HG03097 (cell line): ENCODE results near the gene PCDH9.

Experiments
- ATAC-seq: cut with Tn5 transposase; IDR thresholded peaks from one replicate; pipeline ENCODE4 v1.9.1; 2021; ENCODE audit not compliant: unreplicated experiment, low FRiP score

The PCDH9 gene

GRCh38 chr13:66859934-66860877, 369.9 kb downstream of the PCDH9 start:
- ATAC-seq = no peak

GRCh38 chr13:66859078-66859477, 371.1 kb downstream of the PCDH9 start:
- ATAC-seq = no peak

GRCh38 chr13:66858163-66858562, 372.0 kb downstream of the PCDH9 start:
- no peak for ATAC-seq

GRCh38 chr13:66855131-66855530, 375.0 kb downstream of the PCDH9 start:
- no peak for ATAC-seq

DNA sequence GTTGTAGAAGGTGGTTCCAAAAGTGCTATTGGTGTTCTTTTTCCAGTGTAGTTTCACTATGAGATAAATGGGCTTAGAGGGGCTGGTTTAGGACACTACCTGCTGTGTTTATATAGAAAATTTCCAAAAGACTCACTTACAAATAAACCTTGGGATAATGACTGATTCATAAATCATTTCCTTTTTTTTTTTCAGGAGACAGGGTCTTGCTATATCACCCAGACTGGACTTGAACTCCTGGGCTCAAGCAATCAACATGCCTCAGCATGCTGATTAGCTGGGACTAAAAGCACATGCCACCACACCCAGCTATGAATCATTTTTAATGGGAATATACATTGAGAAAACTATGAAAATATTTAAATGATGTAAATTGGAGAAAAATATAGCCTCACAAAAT, 376.6 kb downstream of the PCDH9 start:
- no peak for ATAC-seq

DNA sequence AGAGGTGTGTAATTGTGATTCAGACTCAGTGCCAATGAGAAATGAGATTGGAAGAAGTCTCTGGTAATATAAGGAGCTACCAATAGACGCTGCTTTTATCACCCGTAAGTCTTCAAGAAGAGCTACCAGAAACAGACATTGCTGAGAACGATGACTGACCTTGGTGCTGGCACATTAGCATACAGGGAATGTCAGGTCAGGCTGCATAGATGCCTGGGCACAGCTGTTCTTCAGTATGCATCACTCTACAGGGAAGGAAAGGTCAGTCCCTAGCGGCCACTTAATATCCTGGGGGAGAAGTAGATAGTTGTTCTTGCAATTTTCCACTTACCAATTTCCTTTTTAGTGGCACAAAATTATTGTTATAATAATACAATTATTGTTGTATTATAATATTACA, 380.4 kb downstream of the PCDH9 start:
- no peak for ATAC-seq

DNA sequence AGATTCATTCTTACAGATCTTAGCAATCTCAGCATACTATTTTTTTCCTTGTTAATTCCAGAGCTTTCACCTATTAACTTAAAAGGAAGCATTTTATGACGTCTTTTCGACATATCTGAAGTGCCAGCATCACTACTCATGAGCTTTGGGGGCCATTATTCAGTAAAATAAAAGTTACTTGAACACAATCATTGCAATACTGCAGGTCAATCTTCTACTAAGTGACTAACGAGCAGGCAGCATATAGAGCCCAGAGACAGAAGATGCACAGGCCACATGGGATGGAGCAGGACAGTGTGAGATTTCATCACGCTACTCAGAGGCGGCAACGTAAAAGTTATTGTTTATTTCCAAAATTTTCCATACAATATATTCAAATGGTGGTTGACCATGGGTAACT, 382.6 kb downstream of the PCDH9 start:
- ATAC-seq = no peak

DNA sequence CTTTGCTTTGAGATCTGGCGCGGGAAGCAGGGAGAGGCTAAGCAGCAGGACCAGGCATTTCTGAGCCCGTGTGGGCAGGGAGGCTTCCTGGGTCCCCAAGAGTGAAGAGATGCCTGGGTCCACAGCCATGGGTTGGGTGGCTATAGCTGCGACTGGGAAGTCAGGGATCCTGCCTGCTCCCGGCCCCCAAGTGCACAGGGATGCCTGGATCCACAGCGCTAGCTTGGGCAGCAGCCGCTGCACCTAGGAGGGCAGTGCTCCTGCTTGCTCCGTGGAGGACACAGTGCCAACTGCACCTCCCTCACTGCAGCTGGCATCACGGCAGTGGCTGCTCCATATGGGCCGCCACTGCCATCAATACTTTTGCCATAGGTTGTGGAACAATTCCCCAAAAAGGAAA, 384.7 kb downstream of the PCDH9 start:
- ATAC-seq = no peak

DNA sequence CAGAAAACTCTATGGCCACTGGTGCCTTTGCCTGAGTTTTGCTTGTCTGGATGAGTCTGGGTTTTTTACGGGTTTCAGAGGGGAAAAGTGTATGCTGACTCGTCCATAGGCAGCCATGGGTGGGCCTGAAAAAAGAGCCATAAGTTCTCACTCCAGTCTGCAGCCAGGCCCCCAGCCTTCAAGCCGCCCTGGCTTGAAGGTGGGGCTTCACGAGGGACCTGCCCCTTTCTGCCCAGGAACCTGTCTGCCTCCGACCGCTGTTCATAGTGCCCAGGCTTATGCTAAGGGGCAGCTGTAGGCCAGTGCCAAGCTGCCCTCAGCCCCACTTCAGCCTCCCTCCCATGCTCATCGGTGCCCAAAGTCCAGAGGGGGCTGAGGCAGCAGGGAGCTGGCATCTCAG, 385.2 kb downstream of the PCDH9 start:
- no peak for ATAC-seq

- no peak for ATAC-seq
Measured at GRCh38 chr13:66842766-66843165, 387.4 kb downstream of the PCDH9 start.

- ATAC-seq = no peak
Measured at GRCh38 chr13:66840621-66841020, 389.5 kb downstream of the PCDH9 start.

DNA sequence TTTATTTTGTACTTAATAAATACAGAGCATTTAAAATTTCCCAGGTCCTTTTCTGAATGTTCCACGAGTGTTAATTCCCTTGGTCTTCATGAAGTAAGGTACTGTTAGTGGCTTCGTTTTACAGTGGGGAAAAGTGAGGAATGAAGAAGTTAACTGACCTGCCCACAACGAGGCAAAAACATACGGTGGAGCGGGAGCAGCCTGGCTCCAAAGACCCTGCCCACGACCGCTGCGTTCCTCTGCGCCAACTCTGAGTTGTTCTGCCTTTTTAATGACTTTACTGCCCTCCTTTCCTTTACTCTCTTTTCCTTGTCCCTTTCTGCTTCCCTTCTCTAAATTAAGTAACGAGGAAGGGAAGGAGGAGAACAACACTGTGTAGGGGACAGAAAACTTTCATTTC, 392.9 kb downstream of the PCDH9 start:
- ATAC-seq = no peak

DNA sequence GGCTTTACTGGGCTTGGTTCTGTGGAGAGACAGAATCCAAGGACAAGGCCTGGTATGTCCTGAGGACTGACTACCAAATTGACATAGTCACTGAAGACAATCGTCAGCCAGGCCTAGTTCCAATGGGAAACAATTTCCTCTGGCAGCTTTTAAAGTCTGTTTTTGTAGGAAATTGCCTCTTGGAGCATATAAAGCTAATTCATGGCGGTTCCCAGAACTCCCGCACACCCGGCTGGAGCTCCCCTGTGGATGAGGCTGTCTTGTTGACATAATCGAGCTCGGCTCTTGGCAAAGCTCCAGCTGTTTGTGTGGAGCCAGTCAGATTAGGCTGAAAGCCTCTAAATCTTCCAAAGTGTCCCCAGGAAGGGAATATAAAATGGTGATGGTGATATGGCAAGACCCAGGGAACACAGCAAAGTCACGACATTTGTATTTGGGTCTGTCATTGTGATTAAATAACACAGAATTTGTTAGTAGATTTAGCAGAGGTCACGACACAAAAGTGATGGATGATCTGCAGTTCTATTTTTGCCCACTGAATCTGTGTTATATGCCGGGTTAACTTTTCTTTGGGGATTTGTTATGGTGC, 395.0 kb downstream of the PCDH9 start:
- no peak for ATAC-seq

GRCh38 chr13:66830940-66831716, 399.0 kb downstream of the PCDH9 start:
- ATAC-seq = no peak

DNA sequence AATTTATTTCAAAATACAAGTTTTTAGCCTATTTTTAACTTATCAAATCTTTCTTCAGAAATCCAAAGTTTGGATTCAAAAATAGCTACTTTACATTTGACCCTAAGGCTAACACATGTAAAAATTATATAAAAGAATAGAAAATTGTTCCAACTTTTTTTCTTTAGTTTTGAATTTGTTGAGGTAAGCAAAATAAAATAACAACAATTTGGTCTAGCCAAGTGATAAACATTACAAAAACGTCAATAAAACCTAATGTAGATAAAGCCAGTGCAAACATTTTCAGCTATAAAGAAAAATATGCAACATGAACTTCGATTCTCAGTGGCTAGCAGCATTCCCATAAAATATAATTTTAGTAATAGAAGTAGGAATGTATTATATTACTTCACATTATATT, 400.3 kb downstream of the PCDH9 start:
- no peak for ATAC-seq

GRCh38 chr13:66826398-66826797, 403.7 kb downstream of the PCDH9 start:
- ATAC-seq = no peak

GRCh38 chr13:66821551-66821950, 408.6 kb downstream of the PCDH9 start:
- no peak for ATAC-seq

GRCh38 chr13:66811455-66811854, 418.7 kb downstream of the PCDH9 start:
- no peak for ATAC-seq

- ATAC-seq = no peak
Measured at GRCh38 chr13:66809485-66809884, 420.7 kb downstream of the PCDH9 start.

DNA sequence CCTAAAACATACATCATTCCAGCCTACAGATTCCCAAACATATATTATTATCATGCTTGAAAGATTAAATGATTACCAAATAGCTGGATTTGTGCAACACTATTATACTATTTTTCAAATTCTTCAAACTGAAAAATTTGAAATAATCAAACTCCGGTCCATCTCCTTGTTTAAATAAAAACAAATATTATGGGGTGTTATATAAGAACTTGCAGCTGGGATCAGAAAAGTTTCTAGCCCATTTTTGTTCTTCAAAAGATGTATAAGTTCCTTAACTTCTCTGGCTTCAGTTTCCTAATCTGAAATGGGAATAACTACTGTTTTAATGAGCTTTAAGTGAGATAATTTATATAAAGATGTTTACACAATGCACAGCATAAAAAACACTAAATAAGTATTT, 422.9 kb downstream of the PCDH9 start:
- no peak for ATAC-seq

- ATAC-seq = no peak
Measured at GRCh38 chr13:66805657-66806056, 424.5 kb downstream of the PCDH9 start.
